ENCODE measurements around the gene DRC1. TPM values are rescaled to one million over a fixed set of nuclear protein-coding genes. Genes with fewer than 3 reads are reported as not detected.

DRC1 gene
- total and polyA plus RNA-seq, 2 of the 4 experiments (the other 2 are of a cell fraction): 0.18 TPM; not detected in 1

DNA sequence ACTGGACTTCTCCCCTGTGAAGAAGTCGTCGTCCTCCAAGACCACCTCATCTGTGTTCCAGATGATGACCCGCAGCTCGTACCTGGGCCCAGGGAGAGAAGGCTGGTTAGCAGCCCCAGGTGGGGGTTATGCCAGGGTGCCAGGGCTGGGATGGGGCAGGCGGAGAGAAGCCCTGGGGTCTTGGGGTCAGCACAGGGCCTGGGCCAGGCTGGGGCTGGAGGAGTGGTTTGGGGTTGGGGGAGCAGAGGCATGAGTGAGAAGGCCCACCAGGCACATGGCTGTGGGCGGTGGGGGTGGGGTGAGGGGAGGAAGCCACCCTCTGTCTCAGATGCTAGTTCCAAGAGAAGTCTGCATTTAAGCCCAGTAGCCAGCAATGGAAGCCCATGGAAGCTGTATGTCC is 60.4 kb downstream of the DRC1 start:
- Histone ChIP-seq H3K4ac (ENCODE audit: low read depth, low read length) (no peak overlapping the region), H3K9ac (ENCODE audit: low read depth, low read length) (no peak overlapping the region), H3K18ac (ENCODE audit: low read depth, low read length) (no peak overlapping the region), H3K27ac (ENCODE audit: insufficient read depth, low read length) (no peak overlapping the region), H3K4me1 (ENCODE audit: control insufficient read depth, insufficient read depth, low read length) (no peaks in the 10 kb centered on the region), H4K91ac (ENCODE audit: insufficient read depth, low read depth, low read length) (no peak overlapping the region), H3K79me1 (ENCODE audit: low read depth in 1 of 2, low read length in 2 of 2) (no peaks in the 10 kb centered on the region), H2BK20ac (ENCODE audit: low read depth, low read length) (no peak overlapping the region), H2BK120ac (ENCODE audit: low read depth, low read length) (no peak overlapping the region), H2AK5ac (ENCODE audit: low read depth, low read length) (no peak overlapping the region), H3K4me2 (ENCODE audit: low read depth, low read length) (no peak overlapping the region), H3K56ac (ENCODE audit: extremely low read depth, insufficient read depth, low read length) (no peak overlapping the region), H2BK5ac (ENCODE audit: low read depth, low read length, poor library complexity, severe bottlenecking) (no peak overlapping the region), H4K20me1 (ENCODE audit: insufficient read depth, low read length) (no peaks in the 10 kb centered on the region), H2AK9ac (replicated peaks; ENCODE audit: low read depth, low read length, poor library complexity) (no peak overlapping the region), H4K8ac (ENCODE audit: low read depth in 2 of 2, low read length in 2 of 2) (no peak overlapping the region), H2AFZ (replicated peaks; ENCODE audit: low read length, poor library complexity) (no peak overlapping the region), H3K4me3 (ENCODE audit: insufficient read depth, low read depth, low read length) (no peak overlapping the region), H3K27me3 (ENCODE audit: control insufficient read depth, insufficient read depth, low read length) (peaks cover 13% of the 10 kb centered on the region; the same call in 1 of the 2 replicates), H2BK15ac (ENCODE audit: low read depth, low read length) (no peak overlapping the region), H3K23ac (ENCODE audit: low read depth, low read length) (no peak overlapping the region), H3K9me1 (ENCODE audit: insufficient read depth, low read length) (no peaks in the 10 kb centered on the region), H3K14ac (replicated peaks; ENCODE audit: low read depth, low read length) (no peak overlapping the region), H3K9me3 (ENCODE audit: control insufficient read depth, insufficient read depth, low read length) (no peaks in the 10 kb centered on the region), H4K5ac (ENCODE audit: low read depth, low read length) (no peak overlapping the region), H3K36me3 (ENCODE audit: control insufficient read depth, insufficient read depth, low read length) (no peaks in the 10 kb centered on the region)
- no peak; the same call in 1 of the 2 replicates for ATAC-seq (ENCODE audit: low read depth)
- no peak for DNase-seq
- dilution Hi-C loops (cut with HindIII; ENCODE audit: low sequenced_read_pairs, unreplicated experiment) (no loop called here), in situ Hi-C loops (cut with MboI; ENCODE audit: low sequenced_read_pairs) (no loop called here), intact Hi-C loops (cut with micrococcal nuclease) (loop anchor here (10.0 kb wide), 1 partner anchor 137 kb away; no protein-coding TSS in a partner anchor)
- WGBS, 2 experiments (ENCODE audit: extremely low coverage in 2 of 2, insufficient read length in 1 of 2): 100% methylated on average over 1 of the region's 6 CpGs; no CpG with 5 or more reads in 1 of the 2 experiments
- POLR2A ChIA-PET (ENCODE audit: unreplicated experiment): no interaction called here
- CTCF ChIA-PET: interaction anchor here (1.2 kb wide), 1 partner anchor 16 kb away, joined by 3 read pairs; the partner anchor contains the start of gene OTOF
- no TSS peak for BruUV-seq (replicated peaks)
- TF ChIP-seq, protein P1, sequence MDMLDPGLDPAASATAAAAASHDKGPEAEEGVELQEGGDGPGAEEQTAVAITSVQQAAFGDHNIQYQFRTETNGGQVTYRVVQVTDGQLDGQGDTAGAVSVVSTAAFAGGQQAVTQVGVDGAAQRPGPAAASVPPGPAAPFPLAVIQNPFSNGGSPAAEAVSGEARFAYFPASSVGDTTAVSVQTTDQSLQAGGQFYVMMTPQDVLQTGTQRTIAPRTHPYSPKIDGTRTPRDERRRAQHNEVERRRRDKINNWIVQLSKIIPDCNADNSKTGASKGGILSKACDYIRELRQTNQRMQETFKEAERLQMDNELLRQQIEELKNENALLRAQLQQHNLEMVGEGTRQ (IDR thresholded peaks at IDR 0.05; ENCODE audit: low read depth, low read length): no peak
- TF ChIP-seq MXI1 (IDR thresholded peaks at IDR 0.05; ENCODE audit: borderline replicate concordance, low read depth, low read length) (no peak), NFE2L2 (IDR thresholded peaks at IDR 0.05; ENCODE audit: low read depth, low read length) (no peak), ELK1 (IDR thresholded peaks at IDR 0.05; ENCODE audit: borderline replicate concordance, low read depth, low read length) (no peak), FOS (IDR thresholded peaks at IDR 0.05; ENCODE audit: low read depth, low read length) (no peak), CTCF (conservative IDR thresholded peaks at IDR 0.05; ENCODE audit: low read depth, low read length) (no peak), BHLHE40 (IDR thresholded peaks at IDR 0.05; ENCODE audit: low read depth, low read length) (no peak), CHD1 (IDR thresholded peaks at IDR 0.05; ENCODE audit: low read depth, low read length) (no peak)
